Neural cell (in vitro differentiated cells): ENCODE data around the gene ARHGAP4. TPM values are rescaled to one million over a fixed set of nuclear protein-coding genes. Genes with fewer than 3 reads are reported as not detected.

Source experiments
- H2AFZ ChIP-seq: fragments of 200-600, 300-800 bp; sonication (generic), shearing (Covaris generic); 2 replicates; pipeline ENCODE4 v1.6.0; 2014; ENCODE audit warnings: low read depth, mild to moderate bottlenecking, antibody characterized with exemption, low read length, moderate library complexity
- H3F3A ChIP-seq: fragments of 200-600 bp; shearing (Covaris generic); 2 replicates; pipeline ENCODE4 v1.6.1; 2016; ENCODE audit warnings: mild to moderate bottlenecking, moderate library complexity, mixed read lengths, antibody characterized with exemption, low read length; ENCODE audit not compliant: insufficient read depth, poor library complexity, severe bottlenecking
- H3K27ac ChIP-seq: fragments of 200-600, 300-800 bp; sonication (generic), shearing (Covaris generic); 2 replicates; pipeline ENCODE4 v1.5.1; 2014; ENCODE audit warnings: mild to moderate bottlenecking, low read length, moderate library complexity
- H3K27me3 ChIP-seq: fragments of 300-800, 200-600 bp; sonication (generic), shearing (Covaris generic); 2 replicates; pipeline ENCODE4 v1.6.0; 2014; ENCODE audit warnings: mild to moderate bottlenecking, low read depth, low read length, moderate library complexity; ENCODE audit not compliant: insufficient read depth
- H3K36me3 ChIP-seq: fragments of 300-800, 200-600 bp; sonication (generic), shearing (Covaris generic); 2 replicates; pipeline ENCODE4 v1.5.1; 2014; ENCODE audit warnings: mild to moderate bottlenecking, antibody characterized with exemption, low read length, moderate library complexity; ENCODE audit not compliant: insufficient read depth
- H3K4me2 ChIP-seq: fragments of 300-800, 200-600 bp; sonication (generic), shearing (Covaris generic); 2 replicates; pipeline ENCODE4 v1.6.0; 2014; ENCODE audit warnings: mild to moderate bottlenecking, low read length
- H3K4me3 ChIP-seq: fragments of 300-800, 200-600 bp; sonication (generic), shearing (Covaris generic); 2 replicates; pipeline ENCODE4 v1.5.1; 2014; ENCODE audit warnings: mild to moderate bottlenecking, low read length, moderate library complexity
- H3K79me2 ChIP-seq: fragments of 200-600 bp; shearing (Covaris generic); replicated peaks from 2 replicates; pipeline ENCODE4 v1.6.0; 2014; ENCODE audit warnings: mild to moderate bottlenecking, low read length, moderate library complexity; ENCODE audit not compliant: insufficient read depth
- H3K9ac ChIP-seq: fragments of 300-800, 200-600 bp; sonication (generic), shearing (Covaris generic); 2 replicates; pipeline ENCODE4 v1.6.1; 2016; ENCODE audit warnings: mild to moderate bottlenecking, low read length, mixed read lengths
- H3K9me2 ChIP-seq: fragments of 200-600 bp; shearing (Covaris generic); 2 replicates; pipeline ENCODE4 v1.6.1; 2016; ENCODE audit warnings: mild to moderate bottlenecking, low read length, mixed read lengths; ENCODE audit not compliant: insufficient read depth
- H3K9me3 ChIP-seq: fragments of 200-600, 300-800 bp; sonication (generic), shearing (Covaris generic); 2 replicates; pipeline ENCODE4 v1.6.1; 2016; ENCODE audit warnings: mild to moderate bottlenecking, mixed run types, low read length, moderate library complexity, mixed read lengths
- H4K20me1 ChIP-seq: fragments of 200-600 bp; shearing (Covaris generic); 2 replicates; pipeline ENCODE4 v1.6.1; 2016; ENCODE audit warnings: mild to moderate bottlenecking, mixed run types; ENCODE audit not compliant: insufficient read depth
- EP300 ChIP-seq: fragments of 450-650 bp; conservative IDR thresholded peaks from 2 replicates; pipeline ENCODE4 v1.6.1; 2014; ENCODE audit warnings: antibody characterized with exemption, mild to moderate bottlenecking, moderate library complexity; ENCODE audit not compliant: poor library complexity, severe bottlenecking
- EZH2 ChIP-seq: fragments of 200-600, 300-800 bp; shearing (Covaris generic), sonication (generic); IDR thresholded peaks from 2 replicates; pipeline ENCODE4 v1.6.1; 2014; ENCODE audit warnings: antibody characterized with exemption, low read length, borderline replicate concordance, mild to moderate bottlenecking; ENCODE audit not compliant: insufficient read depth, poor library complexity, severe bottlenecking
- MXI1 ChIP-seq: fragments of 450-650 bp; conservative IDR thresholded peaks from 2 replicates; pipeline ENCODE4 v1.6.1; 2014; ENCODE audit warnings: antibody characterized with exemption, mild to moderate bottlenecking; ENCODE audit not compliant: poor library complexity, severe bottlenecking
- POLR2AphosphoS5 ChIP-seq: IDR thresholded peaks from 2 replicates; pipeline ENCODE4 v1.6.1; 2012
- RAD21 ChIP-seq: fragments of 450-650 bp; conservative IDR thresholded peaks from 2 replicates; pipeline ENCODE4 v1.6.1; 2014; ENCODE audit warnings: antibody characterized with exemption, mild to moderate bottlenecking, moderate library complexity
- REST ChIP-seq: IDR thresholded peaks from 2 replicates; pipeline ENCODE4 v1.6.1; 2012; ENCODE audit warnings: borderline replicate concordance
- SMC3 ChIP-seq: fragments of 450-650 bp; conservative IDR thresholded peaks from 2 replicates; pipeline ENCODE4 v1.6.1; 2014; ENCODE audit warnings: antibody characterized with exemption, mild to moderate bottlenecking, moderate library complexity; ENCODE audit not compliant: poor library complexity
- TAF1 ChIP-seq: IDR thresholded peaks from 2 replicates; pipeline ENCODE4 v1.6.1; 2012; ENCODE audit warnings: low read depth
- polyA plus RNA-seq: library from polyadenylated mRNA; depleted of rRNA; stranded (reverse); fragments of >200 nt; gene quantifications from 2 replicates; pipeline ENCODE4 v1.2.3, GENCODE V29; 2014
- TF ChIP-seq, protein P1 (sequence below): fragments of 450-650 bp; IDR thresholded peaks from 2 replicates; pipeline ENCODE4 v1.5.1; 2014; ENCODE audit warnings: antibody characterized with exemption, mild to moderate bottlenecking, moderate library complexity; ENCODE audit not compliant: poor library complexity, severe bottlenecking

Gene ARHGAP4
- polyA plus RNA-seq, 1 donor from 2014 or later: 11.2 TPM

DNA sequence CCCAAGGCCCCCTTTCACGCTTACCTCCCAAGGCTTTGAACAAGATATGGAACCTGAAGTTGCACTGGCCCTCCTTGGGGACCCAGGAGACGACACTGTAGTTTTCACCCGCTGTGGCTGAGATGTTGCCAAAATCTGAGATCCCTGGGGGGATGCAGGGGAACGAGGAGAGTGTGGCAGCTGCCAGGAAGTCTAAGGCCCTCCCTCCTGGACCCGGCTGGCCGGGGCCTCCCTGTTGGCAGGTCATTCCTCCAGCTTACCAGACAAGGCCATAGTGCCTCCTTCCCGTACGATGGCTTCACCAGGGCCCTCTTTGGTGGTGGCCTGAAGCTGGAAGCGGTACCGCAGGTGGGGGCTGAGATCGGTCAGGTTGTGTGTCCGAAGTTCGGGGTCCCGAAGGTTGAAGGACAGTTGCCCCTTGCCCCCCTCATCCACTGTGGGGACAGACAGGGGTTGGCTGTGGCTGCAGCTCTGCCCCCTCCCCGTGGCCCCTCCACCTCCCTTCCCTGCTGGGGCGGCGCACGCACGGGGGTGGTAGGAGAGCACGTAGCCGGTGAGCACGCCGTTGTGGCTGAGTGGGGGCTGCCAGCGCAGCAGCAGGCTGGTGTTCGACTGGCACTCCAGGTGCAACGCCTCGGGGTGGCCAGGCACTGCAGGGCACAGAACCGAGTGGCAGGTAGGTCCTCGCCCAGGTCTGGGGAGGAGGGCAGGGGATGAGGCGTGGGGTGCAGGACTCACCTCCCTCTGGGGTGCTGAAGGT, 61.3 kb downstream of the ARHGAP4 start:
- no peaks in the 10 kb centered on the region for H3K9me2 ChIP-seq
- no peaks in the 10 kb centered on the region for H3K36me3 ChIP-seq
- H2AFZ ChIP-seq: no peak overlapping the region
- H3K79me2 ChIP-seq: no peaks in the 10 kb centered on the region
- H3K9me3 ChIP-seq: no peaks in the 10 kb centered on the region
- TF ChIP-seq TAF1: no peak
- no peak overlapping the region for H3K4me3 ChIP-seq
- H3F3A ChIP-seq: no peaks in the 10 kb centered on the region
- H3K9ac ChIP-seq: no peak overlapping the region
- no peaks in the 10 kb centered on the region for H3K27me3 ChIP-seq
- no peak overlapping the region for H3K4me2 ChIP-seq
- H3K27ac ChIP-seq: no peak overlapping the region
- no peaks in the 10 kb centered on the region for H4K20me1 ChIP-seq

DNA sequence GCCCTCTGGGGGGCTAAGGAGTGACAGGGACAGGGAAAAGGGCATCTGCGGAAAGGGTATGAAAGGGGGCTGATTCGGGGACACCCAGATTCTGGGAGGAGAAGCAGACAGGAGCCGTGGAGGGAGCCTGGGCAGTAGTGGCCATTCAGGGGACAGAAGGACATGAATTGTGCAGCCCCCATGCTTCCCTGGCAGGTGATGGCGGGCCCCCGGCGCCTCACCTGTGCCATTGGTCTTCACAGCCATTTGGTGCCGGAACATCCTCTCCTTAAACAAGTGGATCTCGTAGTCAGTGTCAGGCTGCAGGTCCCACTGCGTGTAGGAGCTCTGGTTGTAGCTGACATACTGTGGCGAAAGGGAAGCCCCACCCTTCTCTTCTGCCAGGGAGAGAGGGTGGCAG, 62.0 kb downstream of the ARHGAP4 start:
- Histone ChIP-seq H3K27me3 (no peaks in the 10 kb centered on the region), H3K9me2 (no peaks in the 10 kb centered on the region), H2AFZ (no peak overlapping the region), H3K27ac (no peak overlapping the region), H3K9me3 (no peaks in the 10 kb centered on the region), H3K4me3 (no peak overlapping the region), H3F3A (no peaks in the 10 kb centered on the region), H4K20me1 (no peaks in the 10 kb centered on the region), H3K4me2 (no peak overlapping the region), H3K9ac (no peak overlapping the region), H3K79me2 (no peaks in the 10 kb centered on the region), H3K36me3 (no peaks in the 10 kb centered on the region)
- TF ChIP-seq EP300: no peak

- Histone ChIP-seq H3K4me3 (no peak overlapping the region), H2AFZ (no peak overlapping the region), H3K36me3 (no peaks in the 10 kb centered on the region), H4K20me1 (no peaks in the 10 kb centered on the region), H3K9me3 (no peaks in the 10 kb centered on the region), H3K9ac (no peak overlapping the region), H3K79me2 (no peaks in the 10 kb centered on the region), H3K27ac (no peak overlapping the region), H3F3A (no peaks in the 10 kb centered on the region), H3K27me3 (no peaks in the 10 kb centered on the region), H3K9me2 (no peaks in the 10 kb centered on the region), H3K4me2 (no peak overlapping the region)
- TF ChIP-seq EP300 (no peak), RAD21 (no peak), MXI1 (no peak), SMC3 (no peak), TAF1 (no peak)
These were observed 62.6 kb downstream of the ARHGAP4 start for GRCh38 chrX:153863251-153863991.

DNA sequence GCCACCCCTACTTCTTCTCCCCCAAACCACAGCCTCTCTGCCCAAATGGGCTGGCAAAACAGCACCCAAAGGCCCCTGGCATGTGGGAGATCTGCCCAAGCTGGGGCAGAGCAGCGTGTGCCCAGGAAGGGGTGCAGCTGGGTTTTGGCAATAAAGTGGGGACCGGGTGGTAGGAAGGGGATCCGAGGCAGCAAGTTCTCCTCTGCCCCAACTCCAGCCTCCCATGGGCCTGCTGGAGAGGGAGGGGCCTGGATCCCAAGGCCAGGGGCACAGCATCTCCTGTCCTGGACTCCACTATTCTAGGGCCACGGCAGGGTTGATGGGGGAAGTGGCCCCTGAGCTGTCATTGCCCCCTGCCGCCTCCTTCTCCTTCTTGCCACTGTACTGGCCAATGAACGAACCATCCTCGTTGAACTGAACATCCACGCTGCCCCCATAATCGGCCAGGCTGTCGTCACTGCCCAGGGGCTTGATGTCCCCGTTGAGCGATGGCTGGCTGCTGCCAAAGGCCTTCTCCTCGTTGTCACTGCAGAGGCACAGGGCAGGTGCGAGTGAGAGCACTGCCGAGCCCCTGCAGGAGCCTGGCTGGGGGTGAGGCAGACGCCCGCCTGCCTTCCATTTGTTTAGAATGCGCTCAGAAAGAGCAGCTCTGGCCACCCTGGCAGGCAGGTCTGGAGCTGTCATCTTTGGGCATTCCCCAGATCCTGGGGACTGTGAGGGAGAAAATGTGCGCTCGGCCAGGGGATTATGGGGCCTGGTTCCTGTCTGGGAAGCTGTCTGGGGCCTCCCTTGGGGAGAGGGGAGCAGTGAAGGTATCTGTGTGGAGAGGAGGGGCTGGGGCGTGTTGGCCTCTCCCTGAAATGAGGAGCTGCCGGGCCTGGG, 63.5 kb downstream of the ARHGAP4 start:
- Histone ChIP-seq H3K4me2 (no peak overlapping the region), H3K36me3 (no peaks in the 10 kb centered on the region), H4K20me1 (no peaks in the 10 kb centered on the region), H3K27me3 (no peaks in the 10 kb centered on the region), H3K9me3 (no peaks in the 10 kb centered on the region), H3F3A (no peaks in the 10 kb centered on the region), H3K4me3 (no peak overlapping the region), H3K9me2 (no peaks in the 10 kb centered on the region), H2AFZ (no peak overlapping the region), H3K79me2 (no peaks in the 10 kb centered on the region), H3K9ac (no peak overlapping the region), H3K27ac (no peak overlapping the region)
- TF ChIP-seq SMC3: no peak
- TF ChIP-seq, protein P1, sequence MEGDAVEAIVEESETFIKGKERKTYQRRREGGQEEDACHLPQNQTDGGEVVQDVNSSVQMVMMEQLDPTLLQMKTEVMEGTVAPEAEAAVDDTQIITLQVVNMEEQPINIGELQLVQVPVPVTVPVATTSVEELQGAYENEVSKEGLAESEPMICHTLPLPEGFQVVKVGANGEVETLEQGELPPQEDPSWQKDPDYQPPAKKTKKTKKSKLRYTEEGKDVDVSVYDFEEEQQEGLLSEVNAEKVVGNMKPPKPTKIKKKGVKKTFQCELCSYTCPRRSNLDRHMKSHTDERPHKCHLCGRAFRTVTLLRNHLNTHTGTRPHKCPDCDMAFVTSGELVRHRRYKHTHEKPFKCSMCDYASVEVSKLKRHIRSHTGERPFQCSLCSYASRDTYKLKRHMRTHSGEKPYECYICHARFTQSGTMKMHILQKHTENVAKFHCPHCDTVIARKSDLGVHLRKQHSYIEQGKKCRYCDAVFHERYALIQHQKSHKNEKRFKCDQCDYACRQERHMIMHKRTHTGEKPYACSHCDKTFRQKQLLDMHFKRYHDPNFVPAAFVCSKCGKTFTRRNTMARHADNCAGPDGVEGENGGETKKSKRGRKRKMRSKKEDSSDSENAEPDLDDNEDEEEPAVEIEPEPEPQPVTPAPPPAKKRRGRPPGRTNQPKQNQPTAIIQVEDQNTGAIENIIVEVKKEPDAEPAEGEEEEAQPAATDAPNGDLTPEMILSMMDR: no peak
- no peak for TF ChIP-seq TAF1
- no peak for TF ChIP-seq RAD21
- TF ChIP-seq EZH2: no peak
- no peak for TF ChIP-seq EP300
- no peak for TF ChIP-seq MXI1
- TF ChIP-seq REST: no peak
- TF ChIP-seq POLR2AphosphoS5: no peak
